ENCODE measurements around the gene SYNM. TPM values are rescaled to one million over a fixed set of nuclear protein-coding genes. Genes with fewer than 3 reads are reported as not detected.

The SYNM gene
- total and polyA plus RNA-seq, 8 donors = 2.0 to 4.5 (median 3.3) TPM

DNA sequence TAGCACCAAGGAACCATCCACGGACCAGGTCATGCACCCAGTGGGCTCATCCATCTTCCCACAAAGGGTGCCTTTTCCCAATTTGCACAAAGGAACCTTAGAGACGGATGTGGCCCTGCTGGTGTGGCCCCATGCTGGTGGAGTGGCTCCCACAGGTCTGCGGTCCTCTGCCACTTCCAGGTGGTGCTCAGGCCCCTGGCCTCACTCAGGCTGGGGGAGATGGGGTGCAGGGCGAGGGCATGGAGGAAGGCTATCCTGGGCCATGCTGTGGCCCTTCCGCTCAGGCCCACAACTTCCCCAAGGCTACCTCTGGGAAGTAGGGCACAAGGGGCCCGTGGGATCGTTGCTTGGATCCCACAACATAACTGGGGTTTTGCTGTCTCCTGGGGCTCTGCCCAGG lies 5.2 kb upstream of the SYNM start:
- intact Hi-C loops (cut with DNase I) = loop anchor here in 2 of 3 donors (5.0 to 10.0 kb wide), 2 partner anchors 55 to 113 kb away; no protein-coding TSS in a partner anchor
- Histone ChIP-seq H3K4me3 (no peak overlapping the region), H3K36me3 (no peaks in the 10 kb centered on the region), H3K9me3 (no peaks in the 10 kb centered on the region), H3K27me3 (no peaks in the 10 kb centered on the region), H3K27ac (no peak overlapping the region), H3K4me1 (no peaks in the 10 kb centered on the region)
- WGBS, 2 donors = 80 to 85% methylated on average over 6 to 7 of the region's 7 CpGs
- DNase-seq = no peak
- ATAC-seq = no peak
- TF ChIP-seq, protein P1, sequence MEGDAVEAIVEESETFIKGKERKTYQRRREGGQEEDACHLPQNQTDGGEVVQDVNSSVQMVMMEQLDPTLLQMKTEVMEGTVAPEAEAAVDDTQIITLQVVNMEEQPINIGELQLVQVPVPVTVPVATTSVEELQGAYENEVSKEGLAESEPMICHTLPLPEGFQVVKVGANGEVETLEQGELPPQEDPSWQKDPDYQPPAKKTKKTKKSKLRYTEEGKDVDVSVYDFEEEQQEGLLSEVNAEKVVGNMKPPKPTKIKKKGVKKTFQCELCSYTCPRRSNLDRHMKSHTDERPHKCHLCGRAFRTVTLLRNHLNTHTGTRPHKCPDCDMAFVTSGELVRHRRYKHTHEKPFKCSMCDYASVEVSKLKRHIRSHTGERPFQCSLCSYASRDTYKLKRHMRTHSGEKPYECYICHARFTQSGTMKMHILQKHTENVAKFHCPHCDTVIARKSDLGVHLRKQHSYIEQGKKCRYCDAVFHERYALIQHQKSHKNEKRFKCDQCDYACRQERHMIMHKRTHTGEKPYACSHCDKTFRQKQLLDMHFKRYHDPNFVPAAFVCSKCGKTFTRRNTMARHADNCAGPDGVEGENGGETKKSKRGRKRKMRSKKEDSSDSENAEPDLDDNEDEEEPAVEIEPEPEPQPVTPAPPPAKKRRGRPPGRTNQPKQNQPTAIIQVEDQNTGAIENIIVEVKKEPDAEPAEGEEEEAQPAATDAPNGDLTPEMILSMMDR (IDR thresholded peaks at IDR 0.05) = no peak
- no peak for FAIRE-seq

DNA sequence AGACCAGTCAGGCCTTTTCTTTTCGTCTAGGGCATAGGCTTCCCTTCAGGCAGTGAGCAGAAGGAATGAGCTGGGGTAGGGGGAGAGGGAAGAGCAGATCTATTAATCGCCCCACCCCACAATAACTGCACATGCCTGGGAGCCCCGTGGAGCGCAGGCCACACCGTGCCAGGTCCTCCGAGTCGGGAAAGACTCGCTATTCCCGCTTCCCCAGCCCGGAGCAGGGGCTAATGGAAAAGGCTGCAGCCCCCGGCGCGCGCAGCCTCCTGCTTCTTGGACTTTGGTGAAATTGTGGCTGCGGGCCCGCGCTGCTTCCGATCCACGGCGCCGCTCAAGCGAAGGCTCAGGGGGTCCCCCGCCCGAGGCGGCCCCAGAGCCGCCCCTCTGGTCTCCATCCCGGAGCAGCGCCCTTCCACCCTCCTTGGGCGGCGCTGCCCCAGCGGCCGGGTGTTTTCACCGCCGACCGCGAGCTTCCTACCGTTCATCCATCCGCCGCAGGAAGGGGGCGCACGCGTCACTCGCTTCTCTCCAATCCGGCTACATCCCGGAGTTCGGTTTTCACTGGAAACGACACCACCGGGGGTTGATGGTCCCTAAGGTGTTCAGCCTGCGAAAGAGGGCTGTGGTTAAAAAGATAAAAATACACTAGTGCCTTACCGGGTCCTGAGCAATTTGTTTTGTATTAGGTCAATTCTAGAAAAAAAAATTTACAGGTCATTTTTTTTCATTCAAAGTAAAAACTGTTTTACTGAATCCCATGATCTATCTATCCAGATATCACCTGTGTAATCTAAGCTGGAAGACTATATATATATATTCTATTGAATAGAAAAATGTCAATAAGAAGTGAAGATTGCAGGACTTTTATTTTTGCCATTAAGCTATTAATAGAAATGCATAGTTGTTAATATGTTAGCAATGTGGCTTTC lies 4.4 kb upstream of the SYNM start:
- Histone ChIP-seq H3K9me3 (no peaks in the 10 kb centered on the region), H3K36me3 (no peaks in the 10 kb centered on the region), H3K27ac (no peak overlapping the region), H3K4me3 (peak overlapping the region in 2 of 4 donors; percentile 1 to 34), H3K27me3 (no peaks in the 10 kb centered on the region), H3K4me1 (no peaks in the 10 kb centered on the region)
- DNase-seq = peak; percentile 64 to 94 (median 80)
- 2 to 3% methylated on average over 39 to 50 of the region's 50 CpGs for WGBS, 2 donors
- ATAC-seq = peak; percentile 49 to 84 (median 78)
- TF ChIP-seq, protein P1 (IDR thresholded peaks at IDR 0.05) = peak; percentile 48 to 73 (median 68)
- FAIRE-seq = no peak
- intact Hi-C loops (cut with DNase I) = loop anchor here in 1 of 3 donors (5.0 kb wide), 1 partner anchor 112 kb away; no protein-coding TSS in a partner anchor

DNA sequence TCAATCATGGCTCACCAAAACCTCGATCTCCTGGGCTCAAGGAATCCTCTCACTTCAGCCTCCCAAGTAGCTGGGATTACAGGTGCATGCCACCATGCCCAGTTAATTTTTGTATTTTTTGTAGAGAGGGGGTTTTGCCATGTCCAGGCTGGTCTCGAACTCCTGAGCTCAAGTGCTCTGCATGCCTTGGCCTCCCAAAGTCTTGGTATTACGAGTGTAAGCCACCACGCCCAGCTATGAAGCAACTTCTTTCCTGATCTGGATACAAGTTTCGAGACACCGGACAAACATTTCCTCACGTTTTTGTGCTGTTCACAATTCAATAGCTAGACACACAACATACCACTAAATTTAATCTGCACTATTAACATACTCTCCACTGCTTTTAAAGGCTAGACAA lies 3.4 kb upstream of the SYNM start:
- Histone ChIP-seq H3K27ac (no peak overlapping the region), H3K4me3 (no peak overlapping the region), H3K27me3 (no peaks in the 10 kb centered on the region), H3K9me3 (no peaks in the 10 kb centered on the region), H3K4me1 (no peaks in the 10 kb centered on the region), H3K36me3 (no peaks in the 10 kb centered on the region)
- no peak for FAIRE-seq
- ATAC-seq = no peak
- WGBS, 2 donors = 71 to 80% methylated on average over 7 of the region's 7 CpGs
- TF ChIP-seq, protein P1 (IDR thresholded peaks at IDR 0.05) = no peak
- no peak for DNase-seq
- intact Hi-C loops (cut with DNase I) = loop anchor here in 1 of 3 donors (5.0 kb wide), 1 partner anchor 111 kb away; no protein-coding TSS in a partner anchor

DNA sequence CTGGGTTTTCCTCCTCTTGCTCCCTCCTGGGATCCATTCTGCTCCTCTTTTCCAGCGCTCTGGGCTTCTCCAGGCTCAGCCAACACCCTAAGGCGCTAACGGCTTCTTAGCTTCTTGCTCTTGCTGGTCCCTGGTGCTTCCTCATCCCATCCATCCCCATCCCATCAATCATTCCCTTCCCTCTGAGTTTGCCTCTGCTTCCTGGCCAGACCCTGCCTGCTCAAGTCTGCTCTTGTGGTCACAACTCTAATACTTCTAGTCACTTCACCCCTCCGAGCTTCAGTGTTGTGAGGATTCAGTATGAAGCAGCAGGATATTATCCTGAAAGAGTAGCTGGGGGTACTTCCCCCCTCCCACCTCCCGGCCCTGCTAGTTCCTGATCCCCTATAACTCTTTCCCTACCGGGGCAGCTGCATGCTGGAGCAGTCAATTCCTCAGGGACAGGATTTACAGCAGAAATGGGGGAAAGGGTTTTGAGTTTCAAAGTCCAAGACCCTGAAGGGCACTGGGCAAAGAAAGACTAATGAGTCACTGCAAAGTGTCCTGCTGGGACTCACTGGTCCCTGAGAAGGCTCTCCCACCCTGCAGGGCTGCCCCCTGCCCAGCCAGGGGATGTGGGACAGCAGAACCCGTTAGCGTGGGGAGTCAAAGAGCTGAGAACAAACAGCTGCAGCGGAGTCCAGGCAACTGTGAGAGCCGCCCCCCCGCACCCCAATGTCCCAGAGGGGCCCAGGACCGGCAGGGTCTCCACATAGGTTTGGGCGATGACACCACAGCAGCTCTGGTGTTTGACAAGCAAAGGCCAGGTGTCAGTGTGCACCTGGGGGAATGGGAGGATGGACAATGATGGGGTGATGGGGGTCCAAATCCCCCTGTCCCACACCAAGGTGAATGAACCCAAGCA lies 2.3 kb upstream of the SYNM start:
- Histone ChIP-seq H3K9me3 (no peaks in the 10 kb centered on the region), H3K4me1 (no peaks in the 10 kb centered on the region), H3K36me3 (no peaks in the 10 kb centered on the region), H3K27me3 (no peaks in the 10 kb centered on the region), H3K4me3 (no peak overlapping the region), H3K27ac (no peak overlapping the region)
- 71 to 77% methylated on average over 13 of the region's 13 CpGs for WGBS, 2 donors
- FAIRE-seq (no peak), ATAC-seq (no peak), DNase-seq (peak in 1 of 6 donors; percentile 37)
- intact Hi-C loops (cut with DNase I) = loop anchor here in 1 of 3 donors (5.0 kb wide), 1 partner anchor 110 kb away; no protein-coding TSS in a partner anchor
- TF ChIP-seq, protein P1 (IDR thresholded peaks at IDR 0.05) = no peak
